K562 (cell line): ENCODE results near the gene UBR4. TPM values are rescaled to one million over a fixed set of nuclear protein-coding genes. Genes with fewer than 3 reads are reported as not detected.

ENCODE experiments used
- ATAC-seq: fragments of 200-7000 bp; cut with Tn5 transposase; 3 replicates; pipeline ENCODE4 v1.9.1; 2020; ENCODE audit warnings: moderate library complexity
- BruUV-seq: library from RNA; stranded (reverse); fragments of 400-500 nt; replicated peaks from 2 replicates; lab custom pipeline; 2021; lab: Mats Ljungman, UMichigan
- CTCF ChIA-PET: fragments of 300-600 bp; formaldehyde crosslinking; extraction: SDS; loops from one replicate; lab custom pipeline; 2021; ENCODE audit warnings: low intra/inter-chr PET ratio; lab: Yijun Ruan, JAX
- POLR2A ChIA-PET: fragments of 300-600, 350-650 bp; sonication (Branson Sonifier 250); formaldehyde crosslinking; extraction: SDS; loops from one replicate; lab custom pipeline; 2021; ENCODE audit warnings: antibody characterized with exemption, inconsistent platforms; lab: Yijun Ruan, JAX
- DNase-seq, 4 experiments: peaks; one replicate each; pipeline versions ENCODE4 v3.0.0 to v3.0.0-alpha.2; 2011 to 2018; ENCODE audit warnings: low spot score in 3 of 4, mixed read lengths in 3 of 4; ENCODE audit errors: extremely low read depth in 1 of 4
- FAIRE-seq: peaks from 2 replicates; lab custom pipeline; 2011; peaks lifted over from hg19 to GRCh38; lab: Jason Lieb, UNC
- H2AFZ ChIP-seq: 2 replicates; pipeline ENCODE4 v1.6.0; 2011; ENCODE audit warnings: low read depth, low read length, control low read depth, inconsistent platforms
- H3K27ac ChIP-seq: fragments of 200-600 bp; 3 replicates; pipeline ENCODE4 v1.8.0; 2011; ENCODE audit warnings: low read depth, mild to moderate bottlenecking, control low read depth, inconsistent platforms, low read length, moderate library complexity, mixed read lengths; ENCODE audit errors: extremely low read depth
- H3K27me3 ChIP-seq, 2 experiments: fragments of 300-600 bp in 1 of 2; 2 replicates in 1 of 2; 3 replicates in 1 of 2; pipeline versions ENCODE4 v1.6.0 to v1.8.0; 2011; ENCODE audit warnings: inconsistent platforms in 2 of 2, low read length in 2 of 2, mild to moderate bottlenecking in 1 of 2, mixed read lengths in 1 of 2, moderate library complexity in 1 of 2; ENCODE audit not compliant: control insufficient read depth in 2 of 2, insufficient read depth in 2 of 2
- H3K36me3 ChIP-seq: fragments of 300-600 bp; 3 replicates; pipeline ENCODE4 v1.8.0; 2011; ENCODE audit warnings: mild to moderate bottlenecking, low read length, inconsistent platforms; ENCODE audit not compliant: control insufficient read depth, insufficient read depth
- H3K4me1 ChIP-seq, 2 experiments: fragments of 200-600 bp in 1 of 2; replicated peaks in 1 of 2; 2 replicates in 1 of 2; 3 replicates in 1 of 2; pipeline versions ENCODE4 v1.5.1 to v1.8.0; 2011; ENCODE audit warnings: inconsistent platforms in 2 of 2, low read length in 2 of 2, mild to moderate bottlenecking in 1 of 2, mixed read lengths in 1 of 2, moderate library complexity in 1 of 2; ENCODE audit not compliant: control insufficient read depth in 2 of 2, insufficient read depth in 2 of 2
- H3K4me2 ChIP-seq: 2 replicates; pipeline ENCODE4 v1.6.1; 2011; ENCODE audit warnings: low read length, control low read depth, inconsistent platforms, mixed read lengths; ENCODE audit not compliant: insufficient read depth
- H3K4me3 ChIP-seq: fragments of 200-600 bp; sonication (generic), shearing (Covaris generic); 2 replicates; pipeline ENCODE4 v1.5.1; 2016; ENCODE audit warnings: control low read depth, inconsistent platforms
- H3K79me2 ChIP-seq: fragments of 200-600 bp; 3 replicates; pipeline ENCODE4 v1.8.0; 2011; ENCODE audit warnings: low read length, inconsistent platforms; ENCODE audit not compliant: control insufficient read depth, insufficient read depth
- H3K9ac ChIP-seq, 2 experiments: 2 replicates each; pipeline versions ENCODE4 v1.6.0 to v1.6.1; 2011; ENCODE audit warnings: low read depth in 2 of 2, low read length in 2 of 2, control low read depth in 1 of 2, inconsistent platforms in 1 of 2, mild to moderate bottlenecking in 1 of 2, mixed read lengths in 1 of 2; ENCODE audit not compliant: insufficient read depth in 1 of 2
- H3K9me1 ChIP-seq: one replicate; pipeline ENCODE4 v1.6.0; 2011; ENCODE audit warnings: inconsistent platforms, mild to moderate bottlenecking, low read length, moderate library complexity; ENCODE audit not compliant: control insufficient read depth, insufficient read depth
- H3K9me3 ChIP-seq: replicated peaks from 2 replicates; pipeline ENCODE4 v1.5.1; 2011; ENCODE audit warnings: low read depth, low read length, inconsistent platforms; ENCODE audit not compliant: control insufficient read depth, insufficient read depth
- H4K20me1 ChIP-seq: replicated peaks from 2 replicates; pipeline ENCODE4 v1.6.1; 2011; ENCODE audit warnings: low read length, inconsistent platforms, mixed read lengths; ENCODE audit not compliant: control insufficient read depth, insufficient read depth
- ARHGAP35 ChIP-seq: fragments of 450-650 bp; IDR thresholded peaks from 2 replicates; pipeline ENCODE4 v1.6.1; 2018; ENCODE audit not compliant: partially characterized antibody
- CBX2 ChIP-seq: fragments of 200-600 bp; sonication (generic); IDR thresholded peaks from one replicate; pipeline ENCODE4 v1.6.1; 2012; ENCODE audit warnings: mild to moderate bottlenecking, low read length, inconsistent platforms; ENCODE audit not compliant: insufficient read depth, poor library complexity, severe bottlenecking
- NFIC ChIP-seq: fragments of 450-650 bp; IDR thresholded peaks from 2 replicates; pipeline ENCODE4 v1.6.1; 2017; ENCODE audit warnings: mild to moderate bottlenecking, inconsistent platforms
- NR4A1 ChIP-seq, 2 experiments: fragments of 250-450 bp in 1 of 2; fragments of 450-650 bp in 1 of 2; sonication (Bioruptor Pico) in 1 of 2; IDR thresholded peaks; 2 replicates each; pipeline versions ENCODE4 v1.4.0 to v1.6.1; 2016 to 2020; ENCODE audit warnings: mild to moderate bottlenecking in 2 of 2, missing compliant biosample characterization in 1 of 2, missing genetic modification characterization in 1 of 2, moderate library complexity in 1 of 2
- ZNF318 ChIP-seq, 2 experiments: fragments of 450-650 bp; IDR thresholded peaks; 2 replicates each; pipeline ENCODE4 v1.6.1; 2016; ENCODE audit warnings: mild to moderate bottlenecking in 2 of 2, borderline replicate concordance in 1 of 2, low read depth in 1 of 2, moderate library complexity in 1 of 2
- WGBS: fragments of 100-300 bp; shearing (Covaris generic); methylation state at CpG from one replicate; pipeline ENCODE4 v1.1.6; 2016; ENCODE audit warnings: low coverage, mixed read lengths; ENCODE audit not compliant: insufficient coverage; ENCODE audit errors: missing lambda C conversion rate; 5-methylcytosine and 5-hydroxymethylcytosine counted together
- in situ Hi-C: fragments of 300-500 bp; cut with MboI; formaldehyde crosslinking; loops from 4 replicates; pipeline ENCODE4 v1.15.0; 2018; ENCODE audit warnings: inconsistent platforms, mixed read lengths
- intact Hi-C: fragments of 100-400 bp; cut with micrococcal nuclease; formaldehyde crosslinking; loops from 2 replicates; pipeline ENCODE4 v1.14.2; 2022
- polyA plus RNA-seq, 8 experiments: library from polyadenylated mRNA; depleted of rRNA in 4 of 8; stranded (reverse) in 5 of 8; unstranded in 3 of 8; fragments of >200 nt; fragmentation: Nextera tagmentation in 2 of 8; fragmentation: Illumina TruSeq in 1 of 8; extraction: Ambion mirVana in 2 of 8; extraction: Trizol in 1 of 8; gene quantifications; 2 replicates each; pipeline versions ENCODE4 v1.2.1 to v1.2.3, GENCODE V29; 2011 to 2014; ENCODE audit warnings: inconsistent platforms in 1 of 8, missing spikeins in 1 of 8
- total RNA-seq, 7 experiments: library from RNA; depleted of rRNA in 6 of 7; stranded (reverse); fragments of >200 nt in 6 of 7; fragmentation: Illumina TruSeq in 2 of 7; extraction: Trizol in 2 of 7; gene quantifications; 2 replicates each; pipeline versions ENCODE4 v1.2.1 to v1.2.3, GENCODE V29; 2011 to 2021; ENCODE audit warnings: low replicate concordance in 1 of 7

The UBR4 gene
- total and polyA plus RNA-seq, 9 of the 15 experiments (the other 6 are each of a cell fraction or from before 2014, with no cell fraction given): 55.4 to 277 (median 123) TPM

GRCh38 chr1:19091196-19091953 lies 118.7 kb downstream of the UBR4 start:
- TF ChIP-seq CBX2: no peak
- TF ChIP-seq ARHGAP35: no peak
- TF ChIP-seq NFIC: peak; percentile 25; the same call in 1 of the 2 replicates
- TF ChIP-seq, all 486 proteins: peak for 1
- Histone ChIP-seq H4K20me1 (no peaks in the 10 kb centered on the region; the same call in 1 of the 2 replicates), H3K9me1 (no peaks in the 10 kb centered on the region), H3K4me1 (no peaks in the 10 kb centered on the region), H3K36me3 (peaks cover 99% of the 10 kb centered on the region), H3K79me2 (no peaks in the 10 kb centered on the region), H3K4me3 (no peak overlapping the region), H3K9me3 (no peaks in the 10 kb centered on the region), H3K27ac (no peak overlapping the region), H2AFZ (no peak overlapping the region), H3K4me2 (no peak overlapping the region), H3K27me3 (no peaks in the 10 kb centered on the region), H3K9ac (no peak overlapping the region)
- CTCF ChIA-PET: no interaction called here
- DNase-seq: no peak
- in situ Hi-C loops: no loop called here
- intact Hi-C loops: no loop called here
- no peak for ATAC-seq
- WGBS: 82% methylated on average over 8 of the region's 8 CpGs
- POLR2A ChIA-PET: no interaction called here
- FAIRE-seq: no peak
- BruUV-seq: no TSS peak

- peaks cover 97% of the 10 kb centered on the region for H3K36me3 ChIP-seq
- no peaks in the 10 kb centered on the region for H3K27me3 ChIP-seq
- no TSS peak for BruUV-seq
- H3K27ac ChIP-seq: no peak overlapping the region
- no peak overlapping the region for H3K4me2 ChIP-seq
- FAIRE-seq (no peak), DNase-seq (no peak), ATAC-seq (no peak)
- H3K9me1 ChIP-seq: no peaks in the 10 kb centered on the region
- no peak overlapping the region for H2AFZ ChIP-seq
- CTCF ChIA-PET: no interaction called here
- 85% methylated on average over 4 of the region's 4 CpGs for WGBS
- no peaks in the 10 kb centered on the region for H3K9me3 ChIP-seq
- no peak overlapping the region for H3K4me3 ChIP-seq
- no peak overlapping the region for H3K9ac ChIP-seq
- H3K79me2 ChIP-seq: no peaks in the 10 kb centered on the region
- no peaks in the 10 kb centered on the region; the same call in 1 of the 2 replicates for H4K20me1 ChIP-seq
- POLR2A ChIA-PET: interaction anchor here (0.9 to 2.5 kb wide), 6 partner anchors 9 to 59 kb away, joined by 3 to 13 read pairs (median 6); no protein-coding TSS in a partner anchor
- H3K4me1 ChIP-seq: no peaks in the 10 kb centered on the region
- in situ Hi-C loops: no loop called here
- intact Hi-C loops: no loop called here
- TF ChIP-seq ZNF318 (IDR thresholded peaks at IDR 0.05; ENCODE audit: borderline replicate concordance in 1 of 2, low read depth in 1 of 2) (no peak), NR4A1 (CRISPR knock-in tag; IDR thresholded peaks at IDR 0.05) (no peak), NR4A1 (tag; IDR thresholded peaks at IDR 0.05) (no peak)
Measured at GRCh38 chr1:19089524-19089923, 120.5 kb downstream of the UBR4 start.
